A673 (cell line): ENCODE measurements around the gene ZDHHC17.

Experiments used
- EZH2 ChIP-seq: fragments of 200-600 bp; sonication (generic); IDR thresholded peaks from 2 replicates; pipeline ENCODE4 v1.6.1; 2017; ENCODE audit warnings: borderline replicate concordance, low read depth, mild to moderate bottlenecking, mixed read lengths, antibody characterized with exemption, low read length; ENCODE audit not compliant: poor library complexity, severe bottlenecking
- TF ChIP-seq, protein P1 (sequence below): fragments of 300-800, 200-600 bp; sonication (generic); conservative IDR thresholded peaks from 2 replicates; pipeline ENCODE4 v1.5.1; 2017; ENCODE audit warnings: low read depth, mild to moderate bottlenecking, antibody characterized with exemption, low read length, moderate library complexity, mixed read lengths

DNA sequence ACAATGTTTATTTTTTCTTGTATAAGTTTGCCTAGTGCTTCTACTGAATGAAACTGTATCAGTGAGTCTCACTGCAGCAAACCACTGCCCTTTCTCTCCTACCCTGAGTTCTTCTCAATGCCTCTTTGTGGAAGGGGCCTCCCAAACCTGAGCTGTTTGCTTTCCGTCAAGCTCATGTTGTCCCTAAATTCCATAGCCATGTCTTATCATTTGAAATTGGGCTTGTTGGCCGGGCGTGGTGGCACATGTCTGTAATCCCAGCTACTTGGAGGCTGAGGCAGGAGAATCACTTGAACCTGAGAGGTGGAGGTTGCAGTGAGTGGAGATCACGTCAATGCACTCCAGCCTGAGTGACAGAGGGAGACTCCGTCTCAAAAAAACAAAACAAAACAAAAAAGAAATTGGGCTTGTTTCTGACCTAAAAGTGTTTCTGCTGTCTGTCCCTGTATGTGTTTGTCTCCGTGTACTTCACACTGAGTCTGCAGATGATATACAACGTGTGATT lies 116.7 kb downstream of the ZDHHC17 start:
- TF ChIP-seq, protein P1, sequence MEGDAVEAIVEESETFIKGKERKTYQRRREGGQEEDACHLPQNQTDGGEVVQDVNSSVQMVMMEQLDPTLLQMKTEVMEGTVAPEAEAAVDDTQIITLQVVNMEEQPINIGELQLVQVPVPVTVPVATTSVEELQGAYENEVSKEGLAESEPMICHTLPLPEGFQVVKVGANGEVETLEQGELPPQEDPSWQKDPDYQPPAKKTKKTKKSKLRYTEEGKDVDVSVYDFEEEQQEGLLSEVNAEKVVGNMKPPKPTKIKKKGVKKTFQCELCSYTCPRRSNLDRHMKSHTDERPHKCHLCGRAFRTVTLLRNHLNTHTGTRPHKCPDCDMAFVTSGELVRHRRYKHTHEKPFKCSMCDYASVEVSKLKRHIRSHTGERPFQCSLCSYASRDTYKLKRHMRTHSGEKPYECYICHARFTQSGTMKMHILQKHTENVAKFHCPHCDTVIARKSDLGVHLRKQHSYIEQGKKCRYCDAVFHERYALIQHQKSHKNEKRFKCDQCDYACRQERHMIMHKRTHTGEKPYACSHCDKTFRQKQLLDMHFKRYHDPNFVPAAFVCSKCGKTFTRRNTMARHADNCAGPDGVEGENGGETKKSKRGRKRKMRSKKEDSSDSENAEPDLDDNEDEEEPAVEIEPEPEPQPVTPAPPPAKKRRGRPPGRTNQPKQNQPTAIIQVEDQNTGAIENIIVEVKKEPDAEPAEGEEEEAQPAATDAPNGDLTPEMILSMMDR = no peak
- no peak for TF ChIP-seq EZH2
